22Rv1 (cell line): ENCODE results near the gene PRODH.
"Not testable (repeated sequence)": the region's sequence is repeated elsewhere in the genome, so short reads cannot be mapped to it uniquely, and the experiment has no call there.

Experiments used
- ZFX ChIP-seq: fragments of 450-650 bp; IDR thresholded peaks from 2 replicates; pipeline ENCODE4 v1.6.1; 2017; ENCODE audit warnings: antibody characterized with exemption, borderline replicate concordance
- TF ChIP-seq, protein P1 (sequence below): fragments of 450-650 bp; IDR thresholded peaks from 2 replicates; pipeline ENCODE4 v1.5.1; 2017; ENCODE audit warnings: mild to moderate bottlenecking

DNA sequence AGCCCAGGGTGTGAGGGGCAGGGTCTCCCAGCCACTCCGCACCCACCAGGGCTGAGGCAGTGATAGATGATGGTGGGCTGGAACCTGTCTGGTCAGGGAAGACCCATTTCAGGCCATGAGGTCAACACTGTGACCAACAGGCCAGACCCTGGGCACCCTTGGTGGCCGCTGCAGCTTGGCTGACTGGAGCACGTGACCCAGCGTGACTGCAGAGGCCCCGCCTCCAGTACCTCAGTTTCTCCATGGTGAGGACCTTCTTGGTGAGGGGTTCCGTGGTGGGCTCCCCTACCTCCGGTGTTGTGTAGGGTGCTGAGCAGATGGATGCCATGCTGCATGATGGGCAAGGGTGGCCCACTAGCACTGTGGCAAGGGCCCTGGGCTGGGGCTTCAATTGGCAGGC is 35.9 kb upstream of the PRODH start:
- not testable (repeated sequence) for TF ChIP-seq ZFX
- TF ChIP-seq, protein P1, sequence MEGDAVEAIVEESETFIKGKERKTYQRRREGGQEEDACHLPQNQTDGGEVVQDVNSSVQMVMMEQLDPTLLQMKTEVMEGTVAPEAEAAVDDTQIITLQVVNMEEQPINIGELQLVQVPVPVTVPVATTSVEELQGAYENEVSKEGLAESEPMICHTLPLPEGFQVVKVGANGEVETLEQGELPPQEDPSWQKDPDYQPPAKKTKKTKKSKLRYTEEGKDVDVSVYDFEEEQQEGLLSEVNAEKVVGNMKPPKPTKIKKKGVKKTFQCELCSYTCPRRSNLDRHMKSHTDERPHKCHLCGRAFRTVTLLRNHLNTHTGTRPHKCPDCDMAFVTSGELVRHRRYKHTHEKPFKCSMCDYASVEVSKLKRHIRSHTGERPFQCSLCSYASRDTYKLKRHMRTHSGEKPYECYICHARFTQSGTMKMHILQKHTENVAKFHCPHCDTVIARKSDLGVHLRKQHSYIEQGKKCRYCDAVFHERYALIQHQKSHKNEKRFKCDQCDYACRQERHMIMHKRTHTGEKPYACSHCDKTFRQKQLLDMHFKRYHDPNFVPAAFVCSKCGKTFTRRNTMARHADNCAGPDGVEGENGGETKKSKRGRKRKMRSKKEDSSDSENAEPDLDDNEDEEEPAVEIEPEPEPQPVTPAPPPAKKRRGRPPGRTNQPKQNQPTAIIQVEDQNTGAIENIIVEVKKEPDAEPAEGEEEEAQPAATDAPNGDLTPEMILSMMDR, result not testable (repeated sequence)
